ENCODE data around the gene MACROD2.

The MACROD2 gene

GRCh38 chr20:15859061-15859460 is 1863.7 kb downstream of the MACROD2 start:
- DNase-seq (ENCODE audit: low spot score) = no peak

- no peak for DNase-seq (ENCODE audit: low spot score)
Observed at GRCh38 chr20:15860850-15861249, 1865.5 kb downstream of the MACROD2 start.

DNA sequence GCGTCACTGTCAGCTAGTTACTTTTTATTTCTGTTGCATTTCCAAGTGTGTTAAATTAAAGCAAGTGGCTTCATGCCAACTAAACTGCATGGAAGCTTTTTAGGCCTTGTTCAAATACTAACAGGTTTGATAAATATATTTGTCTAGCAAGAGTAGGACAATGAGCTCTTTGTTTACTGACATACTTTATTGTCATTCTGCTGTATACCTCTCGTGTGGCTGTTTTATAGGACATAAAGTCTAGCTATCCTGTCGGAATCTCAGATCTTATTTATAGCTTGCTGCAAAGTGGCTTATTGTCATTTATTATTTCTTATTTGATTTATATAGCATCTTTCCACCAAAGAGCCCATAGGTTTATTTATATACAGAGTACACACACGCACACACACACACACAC is 1866.9 kb downstream of the MACROD2 start:
- DNase-seq (ENCODE audit: low spot score) = no peak

GRCh38 chr20:15863735-15864134 is 1868.4 kb downstream of the MACROD2 start:
- no peak for DNase-seq (ENCODE audit: low spot score)

- DNase-seq (ENCODE audit: low spot score) = no peak
Observed at GRCh38 chr20:15865553-15865952, 1870.2 kb downstream of the MACROD2 start.

DNA sequence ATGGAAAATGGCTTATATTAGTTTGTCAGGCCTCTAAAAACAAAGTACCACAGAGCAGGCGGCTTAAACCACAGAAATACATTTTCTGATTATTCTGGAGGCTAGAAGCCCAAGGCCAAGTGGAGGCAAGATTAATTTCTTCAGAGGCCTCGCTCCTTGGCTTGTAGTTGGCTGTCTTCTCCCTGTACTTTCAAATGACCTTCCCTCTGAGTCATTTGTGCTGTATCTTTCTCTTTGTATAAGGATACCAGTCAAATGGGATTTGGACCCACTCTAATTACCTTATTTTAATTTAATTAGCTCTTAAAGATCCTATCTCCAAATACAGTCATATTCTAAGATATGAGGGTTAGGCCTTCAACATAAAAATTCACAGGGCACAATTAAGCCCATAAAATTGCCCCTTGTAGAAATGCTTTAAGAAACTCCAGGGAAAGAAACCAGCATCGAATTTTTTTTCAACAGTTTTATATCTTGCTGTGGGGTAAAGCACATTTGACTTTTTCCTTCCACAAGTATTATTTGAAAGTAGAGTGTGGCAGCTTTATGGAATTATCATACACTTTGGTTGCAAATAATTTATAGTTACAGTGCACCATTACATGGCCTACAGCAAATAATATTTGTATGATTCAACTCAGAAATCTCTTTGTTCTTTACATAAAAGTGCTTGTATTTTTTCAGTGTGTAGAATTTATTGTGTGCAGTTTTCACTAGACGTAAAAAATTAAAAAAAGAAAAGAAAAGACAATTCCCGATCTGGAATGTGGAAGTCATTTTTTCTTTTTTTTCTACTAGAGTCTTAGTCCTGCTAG is 1871.8 kb downstream of the MACROD2 start:
- no peak for DNase-seq (ENCODE audit: low spot score)

DNA sequence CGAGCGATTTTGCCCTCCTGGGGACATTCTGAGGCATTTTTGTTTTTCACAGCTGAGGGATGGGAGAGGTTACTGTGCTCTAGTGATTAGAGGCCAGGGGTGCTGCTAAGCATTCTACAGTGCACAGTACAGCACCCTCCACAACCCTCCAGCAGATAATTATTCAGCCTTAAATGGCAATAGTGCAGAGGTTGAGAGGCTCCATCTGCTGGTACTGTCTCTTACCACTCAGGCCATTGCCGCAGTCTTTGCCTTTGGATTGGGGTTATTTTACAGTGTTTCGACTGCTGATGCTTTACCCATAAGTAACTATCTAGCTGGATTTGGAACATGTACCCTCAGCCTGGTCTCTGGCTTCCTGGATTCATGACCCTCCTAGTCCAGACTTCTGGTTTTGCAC is 1872.6 kb downstream of the MACROD2 start:
- DNase-seq (ENCODE audit: low spot score) = no peak

DNA sequence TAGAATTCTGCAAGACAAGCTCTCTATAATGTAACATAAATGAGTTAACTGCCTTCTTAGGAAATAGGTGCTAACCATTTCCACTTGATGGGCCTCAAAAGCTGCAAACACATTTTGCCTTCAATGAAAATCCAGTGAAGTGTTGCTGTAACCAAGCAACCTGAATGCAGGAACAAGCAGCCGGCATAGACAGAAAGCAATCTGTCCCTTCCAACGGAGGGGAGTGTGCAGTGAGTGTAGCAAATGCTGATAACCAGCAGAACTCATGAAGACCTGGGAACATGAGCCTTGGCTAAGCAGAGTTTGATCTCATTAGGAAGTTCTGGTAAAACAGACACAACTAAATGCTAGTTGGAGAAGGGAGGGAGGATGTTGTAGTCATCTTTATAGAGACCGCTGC is 1880.1 kb downstream of the MACROD2 start:
- no peak for DNase-seq (ENCODE audit: low spot score)

- no peak for DNase-seq (ENCODE audit: low spot score)
Observed at GRCh38 chr20:15882553-15882952, 1887.2 kb downstream of the MACROD2 start.

DNA sequence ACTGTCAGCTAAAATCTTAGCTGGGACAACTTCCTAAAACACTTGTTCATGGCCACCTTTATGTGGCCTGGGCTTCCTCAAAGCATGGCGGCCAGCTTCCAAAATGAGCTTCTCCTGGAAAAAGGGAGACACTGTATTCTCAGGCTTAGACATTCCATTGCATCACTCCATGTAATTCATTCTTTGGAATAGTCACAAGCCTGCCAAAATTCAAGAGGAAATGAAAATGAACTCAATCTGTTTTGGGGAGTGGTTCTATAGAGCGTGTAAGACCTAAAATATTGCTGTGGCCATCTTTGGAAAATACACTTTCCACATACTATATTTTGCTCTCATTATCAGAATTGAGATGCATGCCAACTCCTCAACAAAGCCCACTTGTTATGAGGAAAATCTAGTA is 1890.9 kb downstream of the MACROD2 start:
- DNase-seq (ENCODE audit: low spot score) = no peak

- DNase-seq (ENCODE audit: low spot score) = no peak
Observed at GRCh38 chr20:15887387-15887786, 1892.1 kb downstream of the MACROD2 start.

DNA sequence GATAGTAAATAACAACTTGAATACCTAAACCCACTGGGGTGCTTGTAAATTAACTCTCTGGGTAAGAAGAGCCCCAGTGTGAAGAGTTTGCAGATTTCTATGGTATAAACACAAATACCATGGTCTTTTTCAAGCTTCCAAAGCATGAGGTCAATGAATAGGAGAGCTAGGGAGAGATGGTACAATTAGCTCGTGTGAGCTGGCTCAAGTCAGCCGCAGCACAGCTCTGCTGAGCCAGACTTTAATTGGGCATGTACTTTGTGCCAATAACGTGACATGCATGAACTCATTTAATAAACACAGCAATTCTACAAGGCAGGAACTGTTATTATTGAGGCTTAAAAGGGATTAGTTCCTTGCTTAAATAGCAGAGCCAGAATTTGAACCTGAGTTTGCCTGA is 1893.7 kb downstream of the MACROD2 start:
- DNase-seq (ENCODE audit: low spot score) = no peak

DNA sequence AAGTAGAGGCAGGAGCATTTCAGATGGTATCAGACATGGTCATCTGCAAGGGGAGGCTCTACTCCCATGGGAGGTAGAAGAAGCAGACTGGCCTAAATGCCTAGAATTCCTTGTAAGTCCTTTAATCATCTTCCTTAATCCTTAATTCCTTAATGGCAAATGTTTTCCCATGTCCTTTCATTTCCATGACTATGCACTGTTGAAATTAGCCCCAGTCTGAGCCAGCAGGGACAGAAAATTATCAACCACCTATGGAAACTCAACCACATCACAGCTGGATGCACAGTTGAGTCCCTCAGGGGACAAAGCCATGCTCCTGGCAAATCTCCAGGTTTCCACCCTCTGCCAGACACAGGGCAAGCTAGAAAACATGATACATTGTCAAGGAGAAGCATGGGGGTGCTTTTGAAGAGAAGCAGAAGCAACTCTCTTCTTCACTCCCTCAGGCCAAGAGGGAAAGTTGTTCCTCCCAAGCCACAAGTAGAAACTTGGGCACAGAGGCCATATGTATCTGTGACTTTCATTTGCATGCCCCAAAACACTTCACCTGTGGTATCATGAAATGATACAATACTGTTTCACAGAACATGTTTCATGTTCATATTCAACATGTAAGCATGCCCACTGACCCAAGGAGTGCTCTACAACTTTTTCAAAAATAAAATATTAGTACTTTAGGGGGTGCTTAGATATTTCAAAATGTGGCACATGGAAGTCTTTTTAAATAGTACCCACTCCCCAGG is 1894.4 kb downstream of the MACROD2 start:
- DNase-seq (ENCODE audit: low spot score) = no peak

DNA sequence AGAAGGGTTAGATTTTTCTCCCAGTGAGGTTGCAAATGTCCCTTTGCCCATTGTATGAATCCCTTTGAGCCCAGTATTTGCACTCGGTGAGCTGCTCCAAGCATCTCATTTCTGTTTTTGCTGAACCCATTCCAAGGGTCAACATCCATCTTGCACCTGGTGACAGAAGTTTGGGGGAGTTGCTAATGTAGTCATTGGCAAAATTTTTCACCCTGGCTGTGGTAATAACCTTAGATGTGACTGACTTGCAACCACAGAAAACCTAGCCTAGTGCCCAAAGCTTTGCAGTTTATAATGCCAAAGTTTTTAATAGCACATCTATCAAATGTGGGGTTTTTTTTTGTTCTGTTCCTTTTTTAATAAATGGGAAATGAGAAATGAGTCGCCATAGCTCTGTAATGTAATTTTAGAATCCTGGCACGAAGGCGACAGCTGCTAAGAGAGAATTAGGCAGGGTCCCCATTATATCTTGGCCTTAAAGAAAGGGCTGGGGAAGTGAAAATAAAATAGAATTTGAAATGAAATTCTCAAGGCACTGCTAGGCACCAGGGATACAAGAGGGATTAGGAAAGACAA is 1895.2 kb downstream of the MACROD2 start:
- no peak for DNase-seq (ENCODE audit: low spot score)

DNA sequence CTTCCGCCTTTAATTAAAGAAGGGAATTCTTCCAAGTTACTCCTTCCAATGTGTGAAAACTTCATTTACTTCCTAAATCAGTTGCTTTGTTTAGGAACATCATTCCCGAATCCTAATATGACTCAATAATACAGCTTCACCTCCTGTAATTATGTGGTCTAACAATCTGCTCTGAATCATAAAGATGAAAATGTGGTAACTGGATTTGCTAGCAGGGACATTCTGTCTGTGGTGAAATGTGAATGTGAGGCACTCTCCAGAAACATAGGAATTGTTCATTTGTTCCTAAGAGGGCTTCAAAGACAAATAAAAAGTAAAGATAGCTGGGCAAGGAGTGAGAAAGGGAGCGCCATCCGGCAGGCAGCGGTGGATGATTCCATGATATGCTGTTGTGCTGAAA is 1899.8 kb downstream of the MACROD2 start:
- no peak for DNase-seq (ENCODE audit: low spot score)

GRCh38 chr20:15895560-15896084 is 1900.3 kb downstream of the MACROD2 start:
- no peak for DNase-seq (ENCODE audit: low spot score)

DNA sequence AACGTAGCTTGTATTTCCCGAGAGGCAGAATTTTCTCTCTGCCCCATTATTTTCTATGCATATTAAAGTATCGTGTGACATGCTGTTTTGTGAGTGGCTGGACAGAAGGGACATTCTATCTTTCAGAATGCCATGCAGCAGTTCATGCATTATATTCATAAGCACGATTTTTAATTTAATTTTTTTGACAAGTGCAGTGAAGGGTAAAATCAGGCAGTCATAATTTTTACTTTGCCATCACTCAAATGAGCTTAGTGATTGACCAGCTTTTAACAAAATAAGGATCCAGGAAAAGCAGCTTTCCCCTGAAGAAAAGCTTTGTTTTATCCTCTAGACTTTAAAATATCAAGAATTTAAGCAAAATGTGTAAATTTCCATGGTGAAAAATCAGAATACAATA is 1904.7 kb downstream of the MACROD2 start:
- no peak for DNase-seq (ENCODE audit: low spot score)

- DNase-seq (ENCODE audit: low spot score) = no peak
Observed at GRCh38 chr20:15900443-15900842, 1905.1 kb downstream of the MACROD2 start.

- no peak for DNase-seq (ENCODE audit: low spot score)
Observed at GRCh38 chr20:15902493-15902892, 1907.2 kb downstream of the MACROD2 start.

DNA sequence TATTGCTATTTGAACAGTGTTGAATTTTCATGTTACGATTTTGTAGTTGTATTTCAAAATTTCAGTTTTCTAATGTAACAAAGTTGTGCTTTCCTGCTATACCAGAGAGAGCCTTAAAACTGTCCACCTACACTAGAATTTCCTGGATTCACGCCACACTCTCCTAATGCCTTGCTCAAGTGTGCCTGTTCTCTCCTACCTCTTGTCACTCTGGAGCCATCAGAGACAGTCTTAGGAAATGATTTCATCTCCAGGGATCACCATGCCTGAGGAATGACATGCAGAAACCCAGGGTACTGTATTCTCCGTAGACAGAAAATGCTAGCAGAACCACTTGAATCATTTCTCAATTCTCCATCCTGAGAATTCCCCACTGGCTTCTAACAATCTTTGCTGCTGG is 1910.3 kb downstream of the MACROD2 start:
- DNase-seq (ENCODE audit: low spot score) = no peak

DNA sequence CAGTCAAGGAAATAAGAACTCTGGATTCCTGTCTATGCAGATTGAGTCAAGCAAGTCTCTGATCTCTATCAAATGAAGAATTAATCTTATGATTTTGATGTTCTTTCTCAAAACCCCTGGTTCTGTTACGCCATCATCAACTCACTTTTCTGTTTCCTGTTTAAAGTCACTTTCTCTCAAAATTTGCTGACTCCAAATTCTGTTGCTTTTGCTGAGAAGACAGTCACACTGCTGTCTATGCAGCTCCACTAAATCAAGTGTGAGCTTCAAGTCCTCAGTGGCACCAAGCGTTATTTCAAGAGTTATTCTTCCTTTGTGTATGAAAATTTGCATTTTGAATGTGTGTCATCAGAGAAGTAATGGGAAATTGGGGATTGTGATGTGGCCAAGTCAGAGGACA is 1914.7 kb downstream of the MACROD2 start:
- no peak for DNase-seq (ENCODE audit: low spot score)

DNA sequence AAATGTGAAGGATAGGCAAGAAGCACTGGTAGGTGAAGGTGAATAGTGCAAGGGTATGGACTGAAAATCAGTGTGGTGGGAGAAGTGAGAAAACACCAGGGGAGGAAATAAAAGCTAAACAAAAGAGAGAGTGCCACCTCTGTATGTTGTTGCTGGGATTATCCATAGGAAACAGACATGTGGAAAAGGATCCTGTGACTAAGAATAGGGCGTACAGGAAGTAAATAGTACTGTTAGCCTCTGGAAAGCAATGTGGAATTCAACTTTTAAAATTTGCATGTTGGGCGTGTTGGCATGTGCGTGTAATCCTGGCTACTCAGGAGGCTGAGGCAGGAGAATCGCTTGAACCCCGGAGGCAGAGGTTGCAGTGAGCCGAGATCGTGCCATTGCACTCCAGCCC is 1916.3 kb downstream of the MACROD2 start:
- no peak for DNase-seq (ENCODE audit: low spot score)
